Activated effector memory CD4-positive, alpha-beta T cell treated with anti-CD3 and anti-CD28 coated beads, Interleukin-2, amount 50 U/mL, for 16 hours (primary cell): ENCODE data around the gene MOB2.

Experiments
- DNase-seq: peaks from one replicate; pipeline ENCODE4 v3.0.0-alpha.2; 2020

The MOB2 gene

GRCh38 chr11:1484061-1484671 is 2.4 kb downstream of the MOB2 start:
- no peak for DNase-seq

- no peak for DNase-seq
Measured at GRCh38 chr11:1483445-1483961, 3.1 kb downstream of the MOB2 start.

DNA sequence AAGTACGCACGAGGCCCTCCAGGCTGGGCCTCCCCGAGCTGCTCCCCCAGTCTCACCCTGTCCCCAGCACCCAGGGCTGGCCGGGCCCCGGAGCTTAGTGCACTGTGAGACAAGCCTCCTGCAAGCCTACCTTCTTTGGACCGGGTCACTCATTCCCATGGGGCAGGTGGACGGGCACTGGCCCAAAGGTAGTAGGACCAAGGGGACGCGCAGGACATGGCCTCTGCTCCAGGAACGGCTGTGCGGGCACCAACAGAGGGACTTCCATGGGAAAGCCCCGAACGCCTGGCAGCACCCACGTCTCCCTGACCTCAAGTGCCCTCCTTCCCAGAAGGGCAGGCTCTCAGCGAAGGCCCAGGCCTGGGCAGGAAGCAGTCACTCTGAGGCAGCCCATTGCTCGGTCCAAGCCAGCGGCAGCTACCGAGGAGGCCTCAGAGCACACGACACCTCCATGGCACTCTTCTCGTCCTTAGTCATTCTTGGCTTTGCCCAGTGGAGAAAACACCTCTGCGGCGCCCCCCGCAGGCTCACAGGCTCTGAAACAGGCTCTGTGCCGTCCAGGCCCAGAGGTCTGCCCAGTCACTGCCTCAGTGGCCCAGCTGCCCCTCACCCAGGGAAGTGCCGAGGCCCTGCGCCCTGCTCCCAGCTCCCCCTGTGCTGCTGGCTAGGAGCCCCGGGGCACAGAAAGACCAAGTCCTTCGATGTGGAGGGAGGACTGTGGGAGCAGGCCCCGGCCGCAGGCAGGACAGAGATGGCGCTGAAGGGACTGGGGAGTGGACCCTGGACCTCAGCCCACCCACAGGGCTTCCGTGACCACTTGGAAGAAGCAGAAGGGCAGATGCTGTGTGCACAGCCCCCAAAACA is 3.8 kb downstream of the MOB2 start:
- no peak for DNase-seq

- DNase-seq = no peak
Measured at GRCh38 chr11:1481861-1482441, 4.6 kb downstream of the MOB2 start.

DNA sequence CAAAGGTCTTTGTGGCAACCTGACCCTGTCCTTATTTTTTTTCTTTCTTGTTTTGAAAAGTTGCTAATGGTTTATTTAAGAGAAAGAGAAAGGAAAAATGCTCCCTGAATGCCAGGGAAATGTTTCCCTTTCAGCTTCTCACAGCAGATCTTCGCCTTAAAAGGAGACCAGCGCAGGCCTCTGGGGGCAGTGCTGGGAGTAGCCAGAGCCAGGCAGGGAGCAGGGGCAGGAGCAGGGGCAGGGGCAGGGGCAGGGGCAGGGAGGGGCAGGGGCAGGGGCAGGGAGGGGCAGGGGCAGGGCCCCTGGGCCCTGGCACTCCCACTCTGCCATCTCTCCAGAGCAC is 5.1 kb downstream of the MOB2 start:
- no peak for DNase-seq

DNA sequence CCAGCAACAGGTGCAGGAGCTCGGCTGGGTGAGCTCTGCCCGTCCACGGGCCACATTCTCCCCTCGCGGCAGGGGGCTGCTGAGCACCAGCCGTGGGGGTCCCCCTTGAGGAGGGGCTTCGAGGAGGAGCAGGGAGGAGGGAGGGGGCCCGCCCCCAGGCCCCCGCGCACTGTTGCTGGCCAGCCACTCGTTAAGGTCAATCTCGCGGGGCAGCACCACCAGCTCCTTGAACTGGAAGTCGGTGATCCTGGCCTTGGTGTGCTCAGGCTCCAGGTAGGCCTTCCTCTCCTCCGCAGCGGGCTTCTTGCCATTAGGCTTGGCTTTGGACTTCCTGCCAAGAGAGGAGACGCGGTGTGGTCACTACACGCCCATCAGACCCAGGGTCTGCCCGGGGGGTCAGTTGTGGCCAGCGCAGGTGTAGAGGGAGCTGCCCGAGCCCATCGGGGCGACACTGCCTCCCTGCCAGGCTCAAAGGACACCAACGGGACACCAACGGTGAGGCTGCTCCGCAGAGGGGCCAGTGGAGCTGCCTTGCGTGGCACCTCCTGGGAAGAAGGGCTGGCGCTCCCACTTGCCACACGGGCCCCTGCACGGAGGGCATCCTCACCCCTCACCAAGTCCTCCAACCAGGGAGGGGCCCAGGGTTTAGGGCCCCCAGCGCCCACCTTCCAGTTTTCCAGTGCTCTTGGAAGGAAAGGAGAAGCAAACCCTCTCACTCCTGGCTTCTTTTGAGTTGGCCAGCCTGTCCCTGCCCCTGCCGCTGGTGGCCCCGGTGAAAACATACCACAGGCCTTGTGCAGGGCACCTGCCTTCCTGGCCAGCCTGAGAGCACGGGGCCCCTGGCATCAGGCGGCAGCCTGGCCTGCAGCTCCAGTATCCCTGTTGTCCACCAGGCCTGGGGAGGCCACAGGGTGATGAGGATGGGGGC is 5.8 kb downstream of the MOB2 start:
- no peak for DNase-seq

- DNase-seq = no peak
Measured at GRCh38 chr11:1480191-1480554, 6.4 kb downstream of the MOB2 start.

- no peak for DNase-seq
Measured at GRCh38 chr11:1479678-1480118, 6.9 kb downstream of the MOB2 start.

DNA sequence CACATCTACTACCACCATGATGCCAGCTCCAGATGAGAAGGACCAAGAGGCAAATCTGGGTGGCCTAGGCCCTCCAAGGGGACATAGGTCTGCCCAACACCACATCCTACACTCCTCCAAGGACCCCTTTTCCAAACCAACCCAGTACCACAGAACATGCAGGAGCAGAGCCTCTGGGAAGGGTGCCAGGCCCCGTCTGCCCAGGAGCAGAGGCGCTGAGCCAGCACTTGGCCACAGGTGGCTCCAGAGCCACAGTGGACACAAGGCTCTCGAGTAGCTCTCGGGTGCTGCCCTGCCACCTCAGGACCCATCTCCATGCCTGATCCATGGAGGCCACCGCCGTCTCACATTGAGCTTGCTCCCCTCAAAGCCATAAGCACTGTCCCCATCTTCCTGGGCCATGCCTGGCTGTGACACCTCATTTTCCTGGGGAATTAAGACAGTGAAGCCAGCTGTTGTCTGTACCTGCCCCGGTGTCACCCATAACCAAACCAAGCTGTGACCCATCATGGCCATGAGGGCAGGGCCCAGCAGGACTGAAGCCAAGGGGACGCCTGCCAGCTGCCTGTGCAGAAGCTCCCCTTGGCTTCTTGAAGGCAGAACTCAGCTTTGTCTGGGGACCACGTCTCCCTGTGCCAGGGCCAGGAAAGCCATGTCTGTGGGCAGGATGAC is 7.4 kb downstream of the MOB2 start:
- DNase-seq = no peak

DNA sequence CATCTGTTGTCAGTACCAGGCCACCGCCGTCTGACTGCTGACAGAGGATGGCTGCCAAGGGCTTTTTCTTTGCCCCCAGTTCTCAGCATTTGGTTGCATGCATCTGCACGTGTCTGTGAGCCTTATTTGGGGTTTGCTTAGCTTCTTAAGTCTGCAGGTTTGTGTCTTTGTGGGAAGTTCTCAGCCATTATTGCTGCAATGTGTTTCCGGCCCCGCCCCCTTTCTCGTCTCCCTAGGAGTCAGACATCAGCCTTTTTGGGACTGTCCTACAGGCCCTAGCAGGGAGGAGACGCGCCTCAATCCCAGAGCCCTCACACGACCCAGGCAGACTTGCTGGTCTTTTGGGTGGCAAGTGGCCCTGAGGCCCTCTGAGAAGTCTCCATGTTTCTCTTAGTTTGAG is 8.0 kb downstream of the MOB2 start:
- no peak for DNase-seq

DNA sequence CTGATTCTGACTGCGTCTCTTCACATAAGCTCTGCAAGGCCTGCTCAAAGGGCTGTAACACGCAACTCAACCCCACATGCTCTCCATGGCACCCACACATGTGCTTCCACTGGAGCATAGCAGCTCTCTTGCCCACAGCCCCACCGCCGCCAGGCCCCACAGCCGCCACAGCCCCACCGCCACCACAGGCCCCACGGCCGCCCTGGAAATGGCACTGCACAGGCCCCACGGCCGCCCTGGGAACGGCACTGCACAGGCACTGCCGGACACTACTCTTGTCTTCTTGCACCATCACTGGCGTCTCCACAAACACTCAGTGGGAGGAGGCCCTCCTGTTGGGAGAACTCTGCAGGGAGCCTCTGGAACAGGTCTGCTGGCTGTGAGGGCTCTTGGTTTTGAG is 8.6 kb downstream of the MOB2 start:
- DNase-seq = no peak

DNA sequence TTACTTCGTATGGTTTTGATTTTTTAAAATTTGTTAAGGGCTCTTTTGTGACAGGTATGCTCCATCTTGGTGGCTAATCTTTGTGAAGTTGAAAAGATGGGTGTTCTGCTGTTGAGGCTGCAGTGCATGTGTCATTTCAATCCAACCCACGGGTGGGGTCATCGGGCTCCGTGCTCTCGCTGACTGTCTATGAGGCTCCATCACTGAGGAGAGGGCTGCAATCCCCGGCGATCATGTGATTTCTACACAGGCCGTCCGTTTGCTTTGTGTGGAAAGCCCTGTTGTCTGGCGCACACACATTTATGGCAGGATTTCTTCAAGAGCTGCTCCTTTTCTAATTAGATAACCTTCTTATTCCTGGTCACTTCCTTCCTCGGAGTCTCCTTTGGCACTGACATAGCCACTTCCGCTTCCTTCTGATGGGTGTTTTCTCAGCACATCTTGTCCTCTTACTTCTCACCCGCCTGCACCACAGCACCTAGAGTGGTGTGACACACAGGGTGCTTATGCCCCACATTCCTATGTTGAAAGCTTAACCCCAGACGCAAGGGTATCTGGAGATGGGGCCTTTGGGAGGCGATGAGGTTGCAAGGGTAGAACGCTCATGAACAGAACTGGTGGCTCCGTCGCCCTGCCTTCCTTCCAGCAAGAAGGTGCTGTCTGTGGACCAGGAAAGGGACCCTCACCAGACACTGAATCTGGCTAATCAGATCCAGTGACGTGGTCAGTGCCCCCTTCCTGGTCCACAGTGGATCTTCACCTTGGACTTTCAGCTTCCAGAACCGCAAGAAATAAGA is 9.4 kb downstream of the MOB2 start:
- DNase-seq = no peak

GRCh38 chr11:1475841-1476240 is 10.7 kb downstream of the MOB2 start:
- DNase-seq = no peak

DNA sequence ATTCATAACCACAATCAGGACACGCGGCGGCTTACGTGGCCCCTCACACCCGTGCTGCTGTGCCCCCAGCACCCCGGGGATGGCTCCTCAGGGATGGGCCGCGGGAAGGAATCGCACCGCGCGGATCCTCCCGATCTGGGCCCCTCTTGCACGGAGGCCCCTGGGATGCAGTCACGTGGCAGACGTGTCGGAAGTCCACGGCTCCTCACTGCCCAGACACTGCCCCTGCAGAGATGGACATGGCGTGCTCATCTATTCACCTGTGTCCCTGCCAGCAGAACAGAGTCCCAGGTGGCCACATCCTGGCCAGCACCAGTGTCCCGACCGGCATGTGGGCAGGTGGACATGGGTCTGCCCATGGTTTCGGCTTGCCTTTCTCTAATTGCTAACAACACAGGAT is 12.8 kb downstream of the MOB2 start:
- DNase-seq = no peak

GRCh38 chr11:1473011-1473628 is 13.5 kb downstream of the MOB2 start:
- DNase-seq = no peak

DNA sequence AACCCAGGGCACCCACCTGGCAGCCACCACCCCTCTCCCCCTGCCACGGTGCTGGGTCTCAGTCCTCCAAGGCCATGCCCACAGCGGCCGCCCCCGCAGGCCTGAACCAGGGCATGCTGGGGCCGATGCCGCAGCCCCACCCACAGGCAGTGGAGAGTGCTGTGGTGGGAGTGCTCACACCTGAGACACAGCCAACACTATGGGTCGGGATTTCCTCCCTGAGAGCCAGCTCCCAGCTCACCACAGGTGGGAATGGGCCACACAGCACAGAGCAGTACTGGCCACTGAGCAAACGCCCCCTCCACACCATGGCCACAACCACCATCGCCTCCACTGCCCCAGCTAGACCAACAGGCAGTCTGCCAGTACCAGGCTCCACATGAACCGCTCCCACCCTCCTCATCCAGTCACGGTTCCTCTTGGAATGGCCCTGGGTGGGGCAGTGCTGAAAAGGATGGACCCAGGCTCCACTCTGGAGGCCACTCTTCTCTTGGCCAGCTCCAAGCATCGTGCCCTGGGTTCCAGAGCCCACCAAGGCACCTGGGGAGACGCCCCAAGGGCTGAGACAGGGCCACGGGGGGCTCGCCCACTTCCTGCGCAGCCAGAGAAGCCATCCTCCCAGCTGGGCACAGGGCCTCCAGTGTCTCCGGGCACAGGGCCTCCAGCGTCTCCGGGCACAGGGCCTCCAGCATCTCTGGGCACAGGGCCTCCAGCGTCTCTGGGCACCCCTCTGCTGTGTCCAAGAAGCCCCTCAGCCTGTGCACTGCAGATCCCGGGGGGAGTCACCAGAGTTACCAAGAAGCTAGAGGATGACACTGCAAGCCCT is 14.2 kb downstream of the MOB2 start:
- no peak for DNase-seq

GRCh38 chr11:1471736-1472135 is 14.8 kb downstream of the MOB2 start:
- DNase-seq = no peak

- DNase-seq = no peak
Measured at GRCh38 chr11:1470681-1471611, 15.6 kb downstream of the MOB2 start.
